K562 (cell line): ENCODE measurements around the gene PDE6C. TPM values are rescaled to one million over a fixed set of nuclear protein-coding genes. Genes with fewer than 3 reads are reported as not detected.

Experiments
- ATAC-seq: fragments of 200-7000 bp; cut with Tn5 transposase; 3 replicates; pipeline ENCODE4 v1.9.1; 2020; ENCODE audit warnings: moderate library complexity
- BruUV-seq: library from RNA; stranded (reverse); fragments of 400-500 nt; replicated peaks from 2 replicates; lab custom pipeline; 2021; lab: Mats Ljungman, UMichigan
- CTCF ChIA-PET: fragments of 300-600 bp; formaldehyde crosslinking; extraction: SDS; loops from one replicate; lab custom pipeline; 2021; ENCODE audit warnings: low intra/inter-chr PET ratio; lab: Yijun Ruan, JAX
- POLR2A ChIA-PET: fragments of 300-600, 350-650 bp; sonication (Branson Sonifier 250); formaldehyde crosslinking; extraction: SDS; loops from one replicate; lab custom pipeline; 2021; ENCODE audit warnings: antibody characterized with exemption, inconsistent platforms; lab: Yijun Ruan, JAX
- DNase-seq, 4 experiments: peaks; one replicate each; pipeline versions ENCODE4 v3.0.0 to v3.0.0-alpha.2; 2011 to 2018; ENCODE audit warnings: low spot score in 3 of 4, mixed read lengths in 3 of 4; ENCODE audit errors: extremely low read depth in 1 of 4
- FAIRE-seq: peaks from 2 replicates; lab custom pipeline; 2011; peaks lifted over from hg19 to GRCh38; lab: Jason Lieb, UNC
- H2AFZ ChIP-seq: 2 replicates; pipeline ENCODE4 v1.6.0; 2011; ENCODE audit warnings: low read depth, low read length, control low read depth, inconsistent platforms
- H3K27ac ChIP-seq: fragments of 200-600 bp; 3 replicates; pipeline ENCODE4 v1.8.0; 2011; ENCODE audit warnings: low read depth, mild to moderate bottlenecking, control low read depth, inconsistent platforms, low read length, moderate library complexity, mixed read lengths; ENCODE audit errors: extremely low read depth
- H3K27me3 ChIP-seq, 2 experiments: fragments of 300-600 bp in 1 of 2; 2 replicates in 1 of 2; 3 replicates in 1 of 2; pipeline versions ENCODE4 v1.6.0 to v1.8.0; 2011; ENCODE audit warnings: inconsistent platforms in 2 of 2, low read length in 2 of 2, mild to moderate bottlenecking in 1 of 2, mixed read lengths in 1 of 2, moderate library complexity in 1 of 2; ENCODE audit not compliant: control insufficient read depth in 2 of 2, insufficient read depth in 2 of 2
- H3K36me3 ChIP-seq: fragments of 300-600 bp; 3 replicates; pipeline ENCODE4 v1.8.0; 2011; ENCODE audit warnings: mild to moderate bottlenecking, low read length, inconsistent platforms; ENCODE audit not compliant: control insufficient read depth, insufficient read depth
- H3K4me1 ChIP-seq, 2 experiments: fragments of 200-600 bp in 1 of 2; replicated peaks in 1 of 2; 2 replicates in 1 of 2; 3 replicates in 1 of 2; pipeline versions ENCODE4 v1.5.1 to v1.8.0; 2011; ENCODE audit warnings: inconsistent platforms in 2 of 2, low read length in 2 of 2, mild to moderate bottlenecking in 1 of 2, mixed read lengths in 1 of 2, moderate library complexity in 1 of 2; ENCODE audit not compliant: control insufficient read depth in 2 of 2, insufficient read depth in 2 of 2
- H3K4me2 ChIP-seq: 2 replicates; pipeline ENCODE4 v1.6.1; 2011; ENCODE audit warnings: low read length, control low read depth, inconsistent platforms, mixed read lengths; ENCODE audit not compliant: insufficient read depth
- H3K4me3 ChIP-seq: fragments of 200-600 bp; sonication (generic), shearing (Covaris generic); 2 replicates; pipeline ENCODE4 v1.5.1; 2016; ENCODE audit warnings: control low read depth, inconsistent platforms
- H3K79me2 ChIP-seq: fragments of 200-600 bp; 3 replicates; pipeline ENCODE4 v1.8.0; 2011; ENCODE audit warnings: low read length, inconsistent platforms; ENCODE audit not compliant: control insufficient read depth, insufficient read depth
- H3K9ac ChIP-seq, 2 experiments: 2 replicates each; pipeline versions ENCODE4 v1.6.0 to v1.6.1; 2011; ENCODE audit warnings: low read depth in 2 of 2, low read length in 2 of 2, control low read depth in 1 of 2, inconsistent platforms in 1 of 2, mild to moderate bottlenecking in 1 of 2, mixed read lengths in 1 of 2; ENCODE audit not compliant: insufficient read depth in 1 of 2
- H3K9me1 ChIP-seq: one replicate; pipeline ENCODE4 v1.6.0; 2011; ENCODE audit warnings: inconsistent platforms, mild to moderate bottlenecking, low read length, moderate library complexity; ENCODE audit not compliant: control insufficient read depth, insufficient read depth
- H3K9me3 ChIP-seq: replicated peaks from 2 replicates; pipeline ENCODE4 v1.5.1; 2011; ENCODE audit warnings: low read depth, low read length, inconsistent platforms; ENCODE audit not compliant: control insufficient read depth, insufficient read depth
- H4K20me1 ChIP-seq: replicated peaks from 2 replicates; pipeline ENCODE4 v1.6.1; 2011; ENCODE audit warnings: low read length, inconsistent platforms, mixed read lengths; ENCODE audit not compliant: control insufficient read depth, insufficient read depth
- BCLAF1 ChIP-seq, 2 experiments: fragments of 450-650 bp in 1 of 2; IDR thresholded peaks; 2 replicates each; pipeline ENCODE4 v1.6.1; 2011 to 2017; ENCODE audit warnings: low read depth in 2 of 2, antibody characterized with exemption in 1 of 2, borderline replicate concordance in 1 of 2, low read length in 1 of 2, mild to moderate bottlenecking in 1 of 2, mixed read lengths in 1 of 2; ENCODE audit not compliant: control insufficient read depth in 1 of 2
- CREB3 ChIP-seq: fragments of 450-650 bp; conservative IDR thresholded peaks from 2 replicates; pipeline ENCODE4 v1.6.1; 2016; ENCODE audit warnings: missing genetic modification characterization, low read depth, mild to moderate bottlenecking, missing compliant biosample characterization, moderate library complexity
- JUNB ChIP-seq: fragments of 450-650 bp; formaldehyde crosslinking; conservative IDR thresholded peaks from 2 replicates; pipeline ENCODE4 v1.4.0; 2020; ENCODE audit warnings: mild to moderate bottlenecking
- L3MBTL2 ChIP-seq: fragments of 450-650 bp; IDR thresholded peaks from 2 replicates; pipeline ENCODE4 v1.6.1; 2016; ENCODE audit warnings: mild to moderate bottlenecking, moderate library complexity
- MYC ChIP-seq, 2 experiments: fragments of 250-450 bp in 1 of 2; sonication (Bioruptor Pico) in 1 of 2; IDR thresholded peaks; 2 replicates each; pipeline versions ENCODE4 v1.5.1 to v1.6.1; 2012 to 2021; ENCODE audit warnings: low read depth in 2 of 2, borderline replicate concordance in 1 of 2, improper control_type of control experiment in 1 of 2, low read length in 1 of 2, mild to moderate bottlenecking in 1 of 2, moderate library complexity in 1 of 2
- RERE ChIP-seq: sonication (generic); formaldehyde crosslinking; IDR thresholded peaks from 2 replicates; pipeline ENCODE4 v1.8.0; 2023; ENCODE audit warnings: missing genetic modification reagents, mild to moderate bottlenecking, borderline replicate concordance
- SRF ChIP-seq, 2 experiments: fragments of 250-450, 450-650 bp in 1 of 2; sonication (Bioruptor Pico) in 1 of 2; sonication (generic) in 1 of 2; formaldehyde crosslinking; IDR thresholded peaks; 2 replicates each; pipeline versions ENCODE4 v1.5.0 to v1.5.1; 2020 to 2022; ENCODE audit warnings: mild to moderate bottlenecking in 1 of 2, missing genetic modification reagents in 1 of 2
- TEAD1 ChIP-seq, 2 experiments: fragments of 450-650 bp in 1 of 2; sonication (generic) in 1 of 2; formaldehyde crosslinking; IDR thresholded peaks; 2 replicates each; pipeline versions ENCODE4 v1.4.0 to v1.8.0; 2020 to 2022; ENCODE audit warnings: mild to moderate bottlenecking in 2 of 2, missing genetic modification reagents in 1 of 2
- USF2 ChIP-seq: sonication (generic); formaldehyde crosslinking; IDR thresholded peaks from 2 replicates; pipeline ENCODE4 v1.5.0; 2020; ENCODE audit warnings: missing genetic modification reagents
- ZC3H4 ChIP-seq: sonication (generic); formaldehyde crosslinking; IDR thresholded peaks from 2 replicates; pipeline ENCODE4 v1.9.0; 2021; ENCODE audit warnings: missing genetic modification reagents, borderline replicate concordance
- ZNF354B ChIP-seq: fragments of 250-450 bp; sonication (Bioruptor Pico); IDR thresholded peaks from 2 replicates; pipeline ENCODE4 v1.4.0; 2020
- WGBS: fragments of 100-300 bp; shearing (Covaris generic); methylation state at CpG from one replicate; pipeline ENCODE4 v1.1.6; 2016; ENCODE audit warnings: low coverage, mixed read lengths; ENCODE audit not compliant: insufficient coverage; ENCODE audit errors: missing lambda C conversion rate; 5-methylcytosine and 5-hydroxymethylcytosine counted together
- in situ Hi-C: fragments of 300-500 bp; cut with MboI; formaldehyde crosslinking; loops from 4 replicates; pipeline ENCODE4 v1.15.0; 2018; ENCODE audit warnings: inconsistent platforms, mixed read lengths
- intact Hi-C: fragments of 100-400 bp; cut with micrococcal nuclease; formaldehyde crosslinking; loops from 2 replicates; pipeline ENCODE4 v1.14.2; 2022
- polyA plus RNA-seq, 8 experiments: library from polyadenylated mRNA; depleted of rRNA in 4 of 8; stranded (reverse) in 5 of 8; unstranded in 3 of 8; fragments of >200 nt; fragmentation: Nextera tagmentation in 2 of 8; fragmentation: Illumina TruSeq in 1 of 8; extraction: Ambion mirVana in 2 of 8; extraction: Trizol in 1 of 8; gene quantifications; 2 replicates each; pipeline versions ENCODE4 v1.2.1 to v1.2.3, GENCODE V29; 2011 to 2014; ENCODE audit warnings: inconsistent platforms in 1 of 8, missing spikeins in 1 of 8
- total RNA-seq, 7 experiments: library from RNA; depleted of rRNA in 6 of 7; stranded (reverse); fragments of >200 nt in 6 of 7; fragmentation: Illumina TruSeq in 2 of 7; extraction: Trizol in 2 of 7; gene quantifications; 2 replicates each; pipeline versions ENCODE4 v1.2.1 to v1.2.3, GENCODE V29; 2011 to 2021; ENCODE audit warnings: low replicate concordance in 1 of 7

Gene PDE6C
- total and polyA plus RNA-seq, 9 of the 15 experiments (the other 6 are each of a cell fraction or from before 2014, with no cell fraction given): not detected

- no peaks in the 10 kb centered on the region for H3K9me3 ChIP-seq
- no peak for ATAC-seq
- peaks cover 7 to 45% of the 10 kb centered on the region in 2 experiments; a peak in 4 of 5 replicates for H3K27me3 ChIP-seq
- no peak overlapping the region for H3K4me3 ChIP-seq
- no peak overlapping the region for H3K27ac ChIP-seq
- H4K20me1 ChIP-seq: no peaks in the 10 kb centered on the region
- H3K4me1 ChIP-seq: peaks cover 0 to 7% of the 10 kb centered on the region in 2 experiments; a peak in 2 of 5 replicates
- no TSS peak for BruUV-seq
- no peak for DNase-seq
- POLR2A ChIA-PET: interaction anchor here (0.9 kb wide), 1 partner anchor 13 kb away, joined by 4 read pairs; no protein-coding TSS in a partner anchor
- CTCF ChIA-PET: no interaction called here
- WGBS: 4% methylated on average over 21 of the region's 21 CpGs
- intact Hi-C loops: no loop called here
- H3K79me2 ChIP-seq: no peaks in the 10 kb centered on the region
- in situ Hi-C loops: no loop called here
- H3K4me2 ChIP-seq: no peak overlapping the region
- H2AFZ ChIP-seq: no peak overlapping the region
- no peak for FAIRE-seq
- H3K9me1 ChIP-seq: no peaks in the 10 kb centered on the region
- H3K9ac ChIP-seq: no peak overlapping the region
- no peaks in the 10 kb centered on the region for H3K36me3 ChIP-seq
- TF ChIP-seq ZNF354B (CRISPR knock-in tag) (no peak), JUNB (no peak), TEAD1 (CRISPR knock-in tag; IDR thresholded peaks at IDR 0.05) (no peak), L3MBTL2 (no peak), RERE (CRISPR knock-in tag) (no peak), ZC3H4 (CRISPR knock-in tag) (no peak), MYC (IDR thresholded peaks at IDR 0.05; ENCODE audit: low read depth, low read length) (no peak), MYC (CRISPR knock-in tag; IDR thresholded peaks at IDR 0.05; ENCODE audit: borderline replicate concordance, low read depth) (no peak), USF2 (no peak), SRF (CRISPR knock-in tag; IDR thresholded peaks at IDR 0.05) (no peak), CREB3 (tag) (no peak), BCLAF1 (IDR thresholded peaks at IDR 0.05; ENCODE audit: borderline replicate concordance in 1 of 2, control insufficient read depth in 1 of 2, low read depth in 2 of 2, low read length in 1 of 2) (no peak)
These were observed 44.3 kb upstream of the PDE6C start for GRCh38 chr10:93568105-93568390.
